ENCODE results near the gene VPS11. TPM values are rescaled to one million over a fixed set of nuclear protein-coding genes. Genes with fewer than 3 reads are reported as not detected.

Gene VPS11
- total RNA-seq, 2 donors from 2014 or later, result 23.0 to 24.1 TPM

DNA sequence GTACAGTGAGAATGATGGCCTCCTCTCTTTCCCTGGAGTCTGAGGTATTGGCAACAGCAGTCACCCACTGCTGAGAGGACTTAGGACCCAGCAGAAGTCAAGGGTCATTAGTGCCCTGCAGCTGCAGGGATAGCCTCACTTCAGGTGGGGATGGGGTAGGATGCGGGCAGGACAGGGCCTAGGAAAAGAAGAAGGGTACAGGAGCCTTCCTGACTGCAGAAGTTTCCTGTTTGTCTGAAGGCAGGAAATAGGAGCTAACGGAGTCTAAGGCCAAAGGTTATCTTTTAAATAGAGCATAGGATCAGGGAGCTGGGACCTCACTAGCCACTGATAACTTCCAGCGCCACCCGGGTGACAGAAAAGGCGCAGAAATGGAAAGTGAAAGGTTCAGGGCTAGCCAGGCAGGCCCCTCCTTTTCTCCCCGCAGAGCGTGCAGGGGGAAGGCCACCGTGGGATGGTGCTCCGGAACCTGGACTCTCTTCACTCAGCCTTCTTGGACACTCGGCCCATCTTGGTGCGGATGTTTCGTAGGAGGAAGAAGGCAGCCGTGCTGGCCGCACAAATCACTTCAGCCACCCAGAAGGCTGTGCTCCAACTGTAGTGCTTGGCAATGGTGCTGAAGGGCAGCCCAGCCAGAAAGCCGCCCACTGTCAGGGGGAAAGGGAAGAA lies 43.1 kb upstream of the VPS11 start:
- H3K9ac ChIP-seq (ENCODE audit: low read depth in 2 of 2, low read length in 2 of 2), result no peak overlapping the region
- DNase-seq, result no peak
- H3K27ac ChIP-seq, result no peak overlapping the region
- H3K27me3 ChIP-seq, result no peaks in the 10 kb centered on the region
- no peak overlapping the region for H3K4me3 ChIP-seq
- peaks cover 11% of the 10 kb centered on the region for H3K4me1 ChIP-seq
- no peaks in the 10 kb centered on the region for H3K9me3 ChIP-seq
- H3K36me3 ChIP-seq, result no peaks in the 10 kb centered on the region
- TF ChIP-seq, protein P1, sequence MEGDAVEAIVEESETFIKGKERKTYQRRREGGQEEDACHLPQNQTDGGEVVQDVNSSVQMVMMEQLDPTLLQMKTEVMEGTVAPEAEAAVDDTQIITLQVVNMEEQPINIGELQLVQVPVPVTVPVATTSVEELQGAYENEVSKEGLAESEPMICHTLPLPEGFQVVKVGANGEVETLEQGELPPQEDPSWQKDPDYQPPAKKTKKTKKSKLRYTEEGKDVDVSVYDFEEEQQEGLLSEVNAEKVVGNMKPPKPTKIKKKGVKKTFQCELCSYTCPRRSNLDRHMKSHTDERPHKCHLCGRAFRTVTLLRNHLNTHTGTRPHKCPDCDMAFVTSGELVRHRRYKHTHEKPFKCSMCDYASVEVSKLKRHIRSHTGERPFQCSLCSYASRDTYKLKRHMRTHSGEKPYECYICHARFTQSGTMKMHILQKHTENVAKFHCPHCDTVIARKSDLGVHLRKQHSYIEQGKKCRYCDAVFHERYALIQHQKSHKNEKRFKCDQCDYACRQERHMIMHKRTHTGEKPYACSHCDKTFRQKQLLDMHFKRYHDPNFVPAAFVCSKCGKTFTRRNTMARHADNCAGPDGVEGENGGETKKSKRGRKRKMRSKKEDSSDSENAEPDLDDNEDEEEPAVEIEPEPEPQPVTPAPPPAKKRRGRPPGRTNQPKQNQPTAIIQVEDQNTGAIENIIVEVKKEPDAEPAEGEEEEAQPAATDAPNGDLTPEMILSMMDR (IDR thresholded peaks at IDR 0.05), result no peak
- intact Hi-C loops (cut with DNase I), result no loop called here

DNA sequence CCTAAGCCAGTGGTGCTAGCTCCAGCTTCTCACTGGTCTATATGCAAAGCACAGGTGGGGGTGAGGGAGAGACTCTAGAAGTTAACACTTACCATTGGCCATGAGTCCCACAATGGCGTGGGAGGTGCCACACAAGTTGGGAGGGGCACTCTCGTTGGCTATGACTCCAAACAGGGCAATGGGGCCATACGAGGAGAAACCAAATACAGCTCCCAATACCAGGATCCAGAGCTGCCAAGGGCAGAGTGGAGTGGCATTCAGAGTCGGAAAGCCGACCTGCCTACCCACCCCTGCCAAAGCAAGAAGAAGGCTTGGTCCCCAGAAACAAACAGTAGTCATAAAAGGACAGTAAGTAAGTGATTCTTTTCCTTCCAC lies 42.5 kb upstream of the VPS11 start:
- intact Hi-C loops (cut with DNase I), result no loop called here
- Histone ChIP-seq H3K9me3 (no peaks in the 10 kb centered on the region), H3K27me3 (no peaks in the 10 kb centered on the region), H3K27ac (no peak overlapping the region), H3K4me1 (peaks cover 7% of the 10 kb centered on the region), H3K4me3 (no peak overlapping the region), H3K9ac (ENCODE audit: low read depth in 2 of 2, low read length in 2 of 2) (no peak overlapping the region), H3K36me3 (no peaks in the 10 kb centered on the region)
- DNase-seq, result no peak
- TF ChIP-seq, protein P1 (IDR thresholded peaks at IDR 0.05), result no peak

DNA sequence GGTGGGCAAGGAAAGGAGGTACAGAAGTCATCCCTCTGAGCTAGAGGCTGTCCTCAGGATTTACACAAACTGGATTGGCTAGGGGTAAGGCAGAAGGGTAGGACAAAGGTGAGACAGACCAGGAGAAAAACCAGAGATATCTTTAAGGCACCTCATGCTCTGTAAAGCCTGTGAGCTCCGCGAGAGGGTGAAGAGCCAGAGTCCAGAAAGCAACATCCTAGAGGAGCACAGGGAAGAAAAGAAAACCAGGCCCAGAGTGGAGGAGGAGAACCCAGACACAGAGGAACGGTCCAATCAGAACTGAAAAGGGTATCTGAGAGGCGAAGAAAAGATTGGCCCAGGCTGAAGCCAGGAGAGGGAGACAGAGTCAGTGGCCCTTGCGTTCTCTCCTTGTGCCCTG lies 42.1 kb upstream of the VPS11 start:
- Histone ChIP-seq H3K27me3 (no peaks in the 10 kb centered on the region), H3K27ac (no peak overlapping the region), H3K9ac (ENCODE audit: low read depth in 2 of 2, low read length in 2 of 2) (no peak overlapping the region), H3K36me3 (no peaks in the 10 kb centered on the region), H3K4me3 (no peak overlapping the region), H3K4me1 (peaks cover 5% of the 10 kb centered on the region), H3K9me3 (no peaks in the 10 kb centered on the region)
- TF ChIP-seq, protein P1 (IDR thresholded peaks at IDR 0.05), result no peak
- intact Hi-C loops (cut with DNase I), result no loop called here
- no peak for DNase-seq

DNA sequence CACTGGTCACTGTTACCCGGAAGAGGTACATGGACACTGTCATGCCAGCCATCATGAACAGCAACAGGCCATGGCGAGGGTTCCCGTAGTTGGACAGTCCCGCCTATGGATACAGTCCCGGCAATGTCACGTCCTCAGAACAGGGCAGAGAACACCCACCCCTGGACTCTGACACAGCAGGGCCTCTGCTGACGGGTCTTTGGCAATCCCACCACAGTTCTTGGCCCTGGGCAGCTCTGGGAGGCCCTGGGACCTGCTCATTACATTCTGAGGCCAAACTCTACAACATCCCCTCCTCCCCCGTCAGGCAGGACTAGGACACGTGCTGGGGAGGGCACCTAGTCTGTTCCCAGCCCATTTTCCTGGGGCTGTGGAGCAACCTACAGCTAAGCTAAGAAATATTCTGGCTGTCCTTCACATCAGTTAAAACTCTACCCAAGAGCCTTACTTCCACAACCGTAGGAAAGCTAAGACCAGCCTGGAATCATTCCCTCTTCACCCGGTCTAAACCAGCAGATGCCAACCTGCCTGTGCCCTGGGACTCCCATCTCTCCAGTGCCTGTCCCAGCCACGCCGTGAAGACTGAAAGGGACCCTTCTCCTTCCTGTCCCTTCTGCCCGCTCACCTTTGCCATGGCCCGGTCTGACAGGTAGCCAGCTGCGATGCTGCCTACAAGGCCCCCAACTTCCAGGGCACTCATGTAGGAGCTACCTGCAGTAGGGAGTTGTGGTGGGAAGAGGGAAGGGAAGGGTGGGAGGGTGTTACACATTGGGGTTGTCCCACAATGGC lies 41.4 kb upstream of the VPS11 start:
- no peak overlapping the region for H3K4me3 ChIP-seq
- no peak for DNase-seq
- no peak overlapping the region for H3K27ac ChIP-seq
- no peaks in the 10 kb centered on the region for H3K9me3 ChIP-seq
- TF ChIP-seq, protein P1 (IDR thresholded peaks at IDR 0.05), result no peak
- no peaks in the 10 kb centered on the region for H3K27me3 ChIP-seq
- intact Hi-C loops (cut with DNase I), result no loop called here
- H3K9ac ChIP-seq (ENCODE audit: low read depth in 2 of 2, low read length in 2 of 2), result peak overlapping the region in 1 of 2 donors; percentile 0
- no peaks in the 10 kb centered on the region for H3K36me3 ChIP-seq
- peaks cover 5% of the 10 kb centered on the region for H3K4me1 ChIP-seq

DNA sequence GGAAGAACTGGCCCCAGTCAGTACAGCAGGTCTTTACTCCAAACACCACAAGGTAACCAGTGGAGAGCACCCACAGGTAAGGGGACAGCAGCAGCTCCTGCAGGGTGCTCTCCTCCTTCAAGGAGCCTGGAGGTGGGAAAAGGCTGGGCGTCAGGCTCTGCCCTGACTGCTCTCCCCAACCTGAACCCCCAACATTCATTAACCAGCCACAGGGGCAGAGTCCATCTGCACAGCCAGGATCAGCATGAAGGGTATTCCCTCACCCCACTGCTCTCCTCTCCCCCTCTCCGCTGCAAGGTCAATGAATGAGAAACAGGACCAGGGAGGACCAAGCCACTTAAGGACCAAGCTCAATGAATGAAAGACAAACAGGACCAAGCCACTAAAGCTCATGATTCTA lies 40.6 kb upstream of the VPS11 start:
- Histone ChIP-seq H3K4me3 (no peak overlapping the region), H3K4me1 (peaks cover 5% of the 10 kb centered on the region), H3K27me3 (no peaks in the 10 kb centered on the region), H3K9me3 (no peaks in the 10 kb centered on the region), H3K9ac (ENCODE audit: low read depth in 2 of 2, low read length in 2 of 2) (peak overlapping the region in 1 of 2 donors; percentile 4), H3K27ac (no peak overlapping the region), H3K36me3 (no peaks in the 10 kb centered on the region)
- TF ChIP-seq, protein P1 (IDR thresholded peaks at IDR 0.05), result no peak
- intact Hi-C loops (cut with DNase I), result no loop called here
- DNase-seq, result no peak

All from colonic mucosa (tissue), 4 donors.